ENCODE data around the gene CCDC80. TPM values are rescaled to one million over a fixed set of nuclear protein-coding genes. Genes with fewer than 3 reads are reported as not detected.

The CCDC80 gene
- total and polyA plus RNA-seq, 9 of the 15 experiments (the other 6 are each of a cell fraction or from before 2014, with no cell fraction given): 0.17 to 2.0 (median 1.1) TPM

GRCh38 chr3:112585782-112586181 is 55.2 kb downstream of the CCDC80 start:
- Histone ChIP-seq H3K27ac (ENCODE audit: extremely low read depth, low read depth, low read length) (no peak overlapping the region), H3K4me1 (replicated peaks in 1 of 2; ENCODE audit: control insufficient read depth in 2 of 2, insufficient read depth in 2 of 2, low read length in 2 of 2) (no peaks in the 10 kb centered on the region), H3K9me3 (replicated peaks; ENCODE audit: control insufficient read depth, insufficient read depth, low read depth, low read length) (no peaks in the 10 kb centered on the region), H4K20me1 (replicated peaks; ENCODE audit: control insufficient read depth, insufficient read depth, low read length) (no peaks in the 10 kb centered on the region), H3K9ac (ENCODE audit: insufficient read depth in 1 of 2, low read depth in 2 of 2, low read length in 2 of 2) (no peak overlapping the region), H3K27me3 (ENCODE audit: control insufficient read depth in 2 of 2, insufficient read depth in 2 of 2, low read length in 2 of 2) (no peaks in the 10 kb centered on the region), H3K79me2 (ENCODE audit: control insufficient read depth, insufficient read depth, low read length) (no peaks in the 10 kb centered on the region), H2AFZ (ENCODE audit: low read depth, low read length) (no peak overlapping the region), H3K9me1 (ENCODE audit: control insufficient read depth, insufficient read depth, low read length) (no peaks in the 10 kb centered on the region), H3K4me3 (no peak overlapping the region), H3K36me3 (ENCODE audit: control insufficient read depth, insufficient read depth, low read length) (peaks cover 12% of the 10 kb centered on the region; the same call in 1 of the 3 replicates), H3K4me2 (ENCODE audit: insufficient read depth, low read length) (no peak overlapping the region)
- ChIA-PET CTCF (ENCODE audit: low intra/inter-chr PET ratio) (no interaction called here), POLR2A (no interaction called here)
- ATAC-seq (no peak), FAIRE-seq (no peak), DNase-seq (ENCODE audit: extremely low read depth in 1 of 4, low spot score in 3 of 4) (no peak)
- intact Hi-C loops (cut with micrococcal nuclease): loop anchor here (10.0 kb wide), 1 partner anchor 149 kb away; no protein-coding TSS in a partner anchor
- in situ Hi-C loops (cut with MboI): loop anchor here (25.0 kb wide), 1 partner anchor 702 kb away; no protein-coding TSS in a partner anchor
- BruUV-seq (replicated peaks): no TSS peak
- TF ChIP-seq, protein P1, sequence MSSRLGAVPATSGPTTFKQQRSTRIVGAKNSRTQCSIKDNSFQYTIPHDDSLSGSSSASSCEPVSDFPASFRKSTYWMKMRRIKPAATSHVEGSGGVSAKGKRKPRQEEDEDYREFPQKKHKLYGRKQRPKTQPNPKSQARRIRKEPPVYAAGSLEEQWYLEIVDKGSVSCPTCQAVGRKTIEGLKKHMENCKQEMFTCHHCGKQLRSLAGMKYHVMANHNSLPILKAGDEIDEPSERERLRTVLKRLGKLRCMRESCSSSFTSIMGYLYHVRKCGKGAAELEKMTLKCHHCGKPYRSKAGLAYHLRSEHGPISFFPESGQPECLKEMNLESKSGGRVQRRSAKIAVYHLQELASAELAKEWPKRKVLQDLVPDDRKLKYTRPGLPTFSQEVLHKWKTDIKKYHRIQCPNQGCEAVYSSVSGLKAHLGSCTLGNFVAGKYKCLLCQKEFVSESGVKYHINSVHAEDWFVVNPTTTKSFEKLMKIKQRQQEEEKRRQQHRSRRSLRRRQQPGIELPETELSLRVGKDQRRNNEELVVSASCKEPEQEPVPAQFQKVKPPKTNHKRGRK (tag; IDR thresholded peaks at IDR 0.05): no peak
- TF ChIP-seq, protein P2, sequence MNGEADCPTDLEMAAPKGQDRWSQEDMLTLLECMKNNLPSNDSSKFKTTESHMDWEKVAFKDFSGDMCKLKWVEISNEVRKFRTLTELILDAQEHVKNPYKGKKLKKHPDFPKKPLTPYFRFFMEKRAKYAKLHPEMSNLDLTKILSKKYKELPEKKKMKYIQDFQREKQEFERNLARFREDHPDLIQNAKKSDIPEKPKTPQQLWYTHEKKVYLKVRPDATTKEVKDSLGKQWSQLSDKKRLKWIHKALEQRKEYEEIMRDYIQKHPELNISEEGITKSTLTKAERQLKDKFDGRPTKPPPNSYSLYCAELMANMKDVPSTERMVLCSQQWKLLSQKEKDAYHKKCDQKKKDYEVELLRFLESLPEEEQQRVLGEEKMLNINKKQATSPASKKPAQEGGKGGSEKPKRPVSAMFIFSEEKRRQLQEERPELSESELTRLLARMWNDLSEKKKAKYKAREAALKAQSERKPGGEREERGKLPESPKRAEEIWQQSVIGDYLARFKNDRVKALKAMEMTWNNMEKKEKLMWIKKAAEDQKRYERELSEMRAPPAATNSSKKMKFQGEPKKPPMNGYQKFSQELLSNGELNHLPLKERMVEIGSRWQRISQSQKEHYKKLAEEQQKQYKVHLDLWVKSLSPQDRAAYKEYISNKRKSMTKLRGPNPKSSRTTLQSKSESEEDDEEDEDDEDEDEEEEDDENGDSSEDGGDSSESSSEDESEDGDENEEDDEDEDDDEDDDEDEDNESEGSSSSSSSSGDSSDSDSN (IDR thresholded peaks at IDR 0.05; ENCODE audit: borderline replicate concordance in 1 of 2, low read depth in 2 of 2, low read length in 2 of 2): no peak
- TF ChIP-seq, protein P3, sequence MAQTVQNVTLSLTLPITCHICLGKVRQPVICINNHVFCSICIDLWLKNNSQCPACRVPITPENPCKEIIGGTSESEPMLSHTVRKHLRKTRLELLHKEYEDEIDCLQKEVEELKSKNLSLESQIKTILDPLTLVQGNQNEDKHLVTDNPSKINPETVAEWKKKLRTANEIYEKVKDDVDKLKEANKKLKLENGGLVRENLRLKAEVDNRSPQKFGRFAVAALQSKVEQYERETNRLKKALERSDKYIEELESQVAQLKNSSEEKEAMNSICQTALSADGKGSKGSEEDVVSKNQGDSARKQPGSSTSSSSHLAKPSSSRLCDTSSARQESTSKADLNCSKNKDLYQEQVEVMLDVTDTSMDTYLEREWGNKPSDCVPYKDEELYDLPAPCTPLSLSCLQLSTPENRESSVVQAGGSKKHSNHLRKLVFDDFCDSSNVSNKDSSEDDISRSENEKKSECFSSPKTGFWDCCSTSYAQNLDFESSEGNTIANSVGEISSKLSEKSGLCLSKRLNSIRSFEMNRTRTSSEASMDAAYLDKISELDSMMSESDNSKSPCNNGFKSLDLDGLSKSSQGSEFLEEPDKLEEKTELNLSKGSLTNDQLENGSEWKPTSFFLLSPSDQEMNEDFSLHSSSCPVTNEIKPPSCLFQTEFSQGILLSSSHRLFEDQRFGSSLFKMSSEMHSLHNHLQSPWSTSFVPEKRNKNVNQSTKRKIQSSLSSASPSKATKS (CRISPR knock-in tag; IDR thresholded peaks at IDR 0.05): no peak
- TF ChIP-seq PHF8 (IDR thresholded peaks at IDR 0.05; ENCODE audit: borderline replicate concordance, low read length) (no peak), CC2D1A (IDR thresholded peaks at IDR 0.05) (no peak), ZBTB11 (CRISPR knock-in tag; IDR thresholded peaks at IDR 0.05) (no peak), ZBED1 (IDR thresholded peaks at IDR 0.05) (no peak), NCOA2 (IDR thresholded peaks at IDR 0.05; ENCODE audit: partially characterized antibody in 2 of 2) (no peak), TCFL5 (CRISPR knock-in tag; conservative IDR thresholded peaks at IDR 0.05) (no peak), ZNF134 (CRISPR knock-in tag; conservative IDR thresholded peaks at IDR 0.05) (no peak), PPARD (CRISPR knock-in tag; IDR thresholded peaks at IDR 0.05) (no peak), ZNF431 (CRISPR knock-in tag; IDR thresholded peaks at IDR 0.05) (no peak)

Data from K562 (cell line).